H9 (cell line): ENCODE data around the gene PEPD. TPM values are rescaled to one million over a fixed set of nuclear protein-coding genes. Genes with fewer than 3 reads are reported as not detected.

Experiments used
- DNase-seq: peaks from one replicate; pipeline ENCODE4 v3.0.0-alpha.2; 2017
- H2AFZ ChIP-seq: one replicate; pipeline ENCODE4 v1.6.1; 2013; ENCODE audit warnings: mild to moderate bottlenecking, low read length, control low read depth, moderate library complexity
- H2AK5ac ChIP-seq: 2 replicates; pipeline ENCODE4 v1.6.1; 2013; ENCODE audit warnings: low read length, control low read depth, mixed read lengths; ENCODE audit not compliant: insufficient read length
- H2BK120ac ChIP-seq: one replicate; pipeline ENCODE4 v1.6.1; 2013; ENCODE audit warnings: low read depth, mild to moderate bottlenecking, low read length, control low read depth, inconsistent platforms; ENCODE audit not compliant: poor library complexity, severe bottlenecking
- H2BK12ac ChIP-seq: 2 replicates; pipeline ENCODE4 v1.6.1; 2013; ENCODE audit warnings: low read length, control low read depth, mixed read lengths, low read depth; ENCODE audit not compliant: insufficient read length
- H2BK15ac ChIP-seq: 2 replicates; pipeline ENCODE4 v1.6.1; 2013; ENCODE audit warnings: low read depth, low read length, control low read depth
- H2BK20ac ChIP-seq: one replicate; pipeline ENCODE4 v1.6.1; 2013; ENCODE audit warnings: low read depth, mild to moderate bottlenecking, low read length, control low read depth, inconsistent platforms; ENCODE audit not compliant: poor library complexity, severe bottlenecking
- H2BK5ac ChIP-seq: 2 replicates; pipeline ENCODE4 v1.6.1; 2013; ENCODE audit warnings: low read length, control low read depth, mixed read lengths; ENCODE audit not compliant: insufficient read length
- H3K14ac ChIP-seq: 2 replicates; pipeline ENCODE4 v1.6.1; 2013; ENCODE audit warnings: low read length, control low read depth; ENCODE audit not compliant: insufficient read depth
- H3K18ac ChIP-seq: 2 replicates; pipeline ENCODE4 v1.6.1; 2013; ENCODE audit warnings: low read depth, mild to moderate bottlenecking, mixed read lengths, low read length, control low read depth; ENCODE audit not compliant: insufficient read length
- H3K23ac ChIP-seq: 2 replicates; pipeline ENCODE4 v1.6.1; 2013; ENCODE audit warnings: low read length, control low read depth, mixed read lengths, low read depth; ENCODE audit not compliant: insufficient read length
- H3K23me2 ChIP-seq: 2 replicates; pipeline ENCODE4 v1.6.1; 2013; ENCODE audit warnings: low read depth, mild to moderate bottlenecking, mixed read lengths, low read length, control low read depth; ENCODE audit not compliant: insufficient read length, poor library complexity, severe bottlenecking
- H3K27ac ChIP-seq: 2 replicates; pipeline ENCODE4 v1.5.1; 2013; ENCODE audit warnings: low read length, control low read depth, mixed read lengths, low read depth; ENCODE audit not compliant: insufficient read length
- H3K27me3 ChIP-seq: 2 replicates; pipeline ENCODE4 v1.6.1; 2013; ENCODE audit warnings: low read length, control low read depth, inconsistent platforms; ENCODE audit not compliant: insufficient read depth
- H3K4ac ChIP-seq: 2 replicates; pipeline ENCODE4 v1.6.1; 2013; ENCODE audit warnings: low read depth, mild to moderate bottlenecking, control low read depth, inconsistent platforms, low read length, moderate library complexity
- H3K4me1 ChIP-seq: 2 replicates; pipeline ENCODE4 v1.6.1; 2013; ENCODE audit warnings: low read length, control low read depth, inconsistent platforms; ENCODE audit not compliant: insufficient read depth
- H3K4me2 ChIP-seq: 2 replicates; pipeline ENCODE4 v1.6.1; 2013; ENCODE audit warnings: low read length, control low read depth, mixed read lengths; ENCODE audit not compliant: insufficient read length, insufficient read depth
- H3K56ac ChIP-seq: 2 replicates; pipeline ENCODE4 v1.6.1; 2013; ENCODE audit warnings: low read depth, mild to moderate bottlenecking, mixed read lengths, low read length, control low read depth; ENCODE audit not compliant: insufficient read length
- H3K79me1 ChIP-seq: 2 replicates; pipeline ENCODE4 v1.6.1; 2013; ENCODE audit warnings: low read depth, mild to moderate bottlenecking, moderate library complexity, low read length, control low read depth, inconsistent platforms; ENCODE audit not compliant: insufficient read depth, poor library complexity, severe bottlenecking
- H3K79me2 ChIP-seq: 2 replicates; pipeline ENCODE4 v1.6.1; 2013; ENCODE audit warnings: low read length, control low read depth, inconsistent platforms; ENCODE audit not compliant: insufficient read depth
- H3K9ac ChIP-seq: 2 replicates; pipeline ENCODE4 v1.6.1; 2013; ENCODE audit warnings: low read length, control low read depth, mixed read lengths; ENCODE audit not compliant: insufficient read length; ENCODE audit errors: extremely low read depth
- H3K9me3 ChIP-seq: one replicate; pipeline ENCODE4 v1.6.1; 2013; ENCODE audit warnings: low read depth, low read length, inconsistent platforms; ENCODE audit not compliant: control insufficient read depth
- H3T11ph ChIP-seq: one replicate; pipeline ENCODE4 v1.6.1; 2013; ENCODE audit warnings: mild to moderate bottlenecking, low read length, control low read depth, inconsistent platforms
- H4K20me1 ChIP-seq: one replicate; pipeline ENCODE4 v1.6.1; 2013; ENCODE audit not compliant: control insufficient read depth, insufficient read length, insufficient read depth
- H4K5ac ChIP-seq: 2 replicates; pipeline ENCODE4 v1.6.1; 2013; ENCODE audit warnings: low read depth, mild to moderate bottlenecking, mixed read lengths, low read length, control low read depth; ENCODE audit not compliant: insufficient read length
- H4K8ac ChIP-seq: replicated peaks from 2 replicates; pipeline ENCODE4 v1.6.1; 2013; ENCODE audit warnings: low read length, control low read depth, mixed read lengths, low read depth; ENCODE audit not compliant: insufficient read length
- H4K91ac ChIP-seq: 2 replicates; pipeline ENCODE4 v1.6.1; 2013; ENCODE audit warnings: low read depth, mild to moderate bottlenecking, moderate library complexity, mixed read lengths, low read length, control low read depth; ENCODE audit not compliant: insufficient read length
- H3K27ac Mint-ChIP-seq, 3 experiments: 2 replicates in 2 of 3; 3 replicates in 1 of 3; pipeline ENCODE4 v1.8.0; 2020 to 2021; ENCODE audit warnings: mixed read lengths in 3 of 3, mild to moderate bottlenecking in 1 of 3, moderate library complexity in 1 of 3
- H3K27me3 Mint-ChIP-seq: 2 replicates; pipeline ENCODE4 v1.8.0; 2021; ENCODE audit warnings: low read depth, mild to moderate bottlenecking, moderate library complexity, mixed read lengths
- H3K36me3 Mint-ChIP-seq, 3 experiments: 2 replicates in 2 of 3; 3 replicates in 1 of 3; pipeline ENCODE4 v1.8.0; 2020 to 2021; ENCODE audit warnings: low read depth in 3 of 3, mixed read lengths in 3 of 3; ENCODE audit not compliant: insufficient read depth in 1 of 3
- H3K4me1 Mint-ChIP-seq, 2 experiments: 2 replicates each; pipeline ENCODE4 v1.8.0; 2020; ENCODE audit warnings: mixed read lengths in 2 of 2
- H3K4me3 Mint-ChIP-seq, 2 experiments: 2 replicates in 1 of 2; 3 replicates in 1 of 2; pipeline ENCODE4 v1.8.0; 2020 to 2021; ENCODE audit warnings: mild to moderate bottlenecking in 2 of 2, mixed read lengths in 2 of 2, moderate library complexity in 1 of 2
- H3K9me3 Mint-ChIP-seq, 2 experiments: 2 replicates in 1 of 2; 3 replicates in 1 of 2; pipeline ENCODE4 v1.8.0; 2020; ENCODE audit warnings: mild to moderate bottlenecking in 2 of 2, mixed read lengths in 2 of 2, moderate library complexity in 1 of 2
- WGBS: extraction: QIAGEN DNeasy Blood & Tissue Kit; methylation state at CpG from one replicate; pipeline ENCODE4 v1.1.7; 2013; ENCODE audit warnings: missing lambda C conversion rate, low lambda C conversion rate, mixed read lengths; ENCODE audit not compliant: insufficient read length; ENCODE audit errors: extremely low coverage; 5-methylcytosine and 5-hydroxymethylcytosine counted together
- total RNA-seq: library from RNA; stranded (reverse); gene quantifications from 2 replicates; pipeline ENCODE4 v1.2.1, GENCODE V29; 2021
- TF ChIP-seq, protein P1 (sequence below): fragments of 200-600 bp; sonication (generic); conservative IDR thresholded peaks from 3 replicates; pipeline ENCODE4 v1.8.0; 2021; ENCODE audit warnings: antibody characterized with exemption, mild to moderate bottlenecking

The PEPD gene
- total RNA-seq, 1 experiment from 2014 or later: 52.8 TPM

- Histone ChIP-seq H3K4me1 (no peaks in the 10 kb centered on the region; the same call in 1 of the 2 replicates), H3K23me2 (no peaks in the 10 kb centered on the region), H3K79me2 (no peaks in the 10 kb centered on the region; the same call in 1 of the 2 replicates), H3K18ac (no peak overlapping the region), H4K20me1 (no peaks in the 10 kb centered on the region), H3K4me2 (no peak overlapping the region), H3K27me3 (no peaks in the 10 kb centered on the region), H2BK120ac (no peak overlapping the region), H3K4ac (no peak overlapping the region), H3K14ac (no peak overlapping the region), H4K8ac (no peak overlapping the region), H4K91ac (no peak overlapping the region), H2AK5ac (no peak overlapping the region), H2BK5ac (no peak overlapping the region), H3K23ac (no peak overlapping the region), H3K79me1 (no peaks in the 10 kb centered on the region), H3K9me3 (no peaks in the 10 kb centered on the region), H3K56ac (no peak overlapping the region), H2BK15ac (no peak overlapping the region), H2BK12ac (no peak overlapping the region), H4K5ac (no peak overlapping the region), H3K27ac (no peak overlapping the region), H3T11ph (no peak overlapping the region), H2AFZ (no peak overlapping the region), H3K9ac (no peak overlapping the region), H2BK20ac (no peak overlapping the region)
- H3K4me3 Mint-ChIP-seq: no peak overlapping the region
- WGBS: 100% methylated on average over 1 of the region's 1 CpG
- H3K27ac Mint-ChIP-seq: no peak overlapping the region; a peak in 1 of 7 replicates
- H3K36me3 Mint-ChIP-seq: peaks cover 0 to 3% (median 0%) of the 10 kb centered on the region in 3 experiments; a peak in 2 of 7 replicates
- H3K9me3 Mint-ChIP-seq: no peaks in the 10 kb centered on the region
- no peaks in the 10 kb centered on the region for H3K27me3 Mint-ChIP-seq
- TF ChIP-seq, protein P1, sequence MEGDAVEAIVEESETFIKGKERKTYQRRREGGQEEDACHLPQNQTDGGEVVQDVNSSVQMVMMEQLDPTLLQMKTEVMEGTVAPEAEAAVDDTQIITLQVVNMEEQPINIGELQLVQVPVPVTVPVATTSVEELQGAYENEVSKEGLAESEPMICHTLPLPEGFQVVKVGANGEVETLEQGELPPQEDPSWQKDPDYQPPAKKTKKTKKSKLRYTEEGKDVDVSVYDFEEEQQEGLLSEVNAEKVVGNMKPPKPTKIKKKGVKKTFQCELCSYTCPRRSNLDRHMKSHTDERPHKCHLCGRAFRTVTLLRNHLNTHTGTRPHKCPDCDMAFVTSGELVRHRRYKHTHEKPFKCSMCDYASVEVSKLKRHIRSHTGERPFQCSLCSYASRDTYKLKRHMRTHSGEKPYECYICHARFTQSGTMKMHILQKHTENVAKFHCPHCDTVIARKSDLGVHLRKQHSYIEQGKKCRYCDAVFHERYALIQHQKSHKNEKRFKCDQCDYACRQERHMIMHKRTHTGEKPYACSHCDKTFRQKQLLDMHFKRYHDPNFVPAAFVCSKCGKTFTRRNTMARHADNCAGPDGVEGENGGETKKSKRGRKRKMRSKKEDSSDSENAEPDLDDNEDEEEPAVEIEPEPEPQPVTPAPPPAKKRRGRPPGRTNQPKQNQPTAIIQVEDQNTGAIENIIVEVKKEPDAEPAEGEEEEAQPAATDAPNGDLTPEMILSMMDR: no peak
- H3K4me1 Mint-ChIP-seq: peaks cover 16 to 21% of the 10 kb centered on the region in 2 experiments
- DNase-seq: no peak
These were observed 15.1 kb downstream of the PEPD start for GRCh38 chr19:33506498-33506897.
